Suprapubic skin (tissue), 4 donors: Measurements from ENCODE around the gene ADNP2.

Experiments used
- CTCF ChIP-seq, 2 donors: fragments of 200-600 bp in 1 of 2; fragments of 450-650 bp in 1 of 2; sonication (generic) in 1 of 2; IDR thresholded peaks; one replicate each; pipeline ENCODE4 v1.5.1; 2016 to 2019; ENCODE audit warnings: antibody characterized with exemption in 2 of 2, mild to moderate bottlenecking in 1 of 2, moderate library complexity in 1 of 2
- POLR2A ChIP-seq, 2 donors: fragments of 450-650 bp; IDR thresholded peaks; one replicate each; pipeline ENCODE4 v1.6.1; 2017; ENCODE audit warnings: antibody characterized with exemption in 2 of 2, mild to moderate bottlenecking in 2 of 2, moderate library complexity in 2 of 2
- POLR2AphosphoS5 ChIP-seq, 3 donors: sonication (generic); formaldehyde crosslinking; IDR thresholded peaks; one replicate each; pipeline ENCODE4 v1.6.1; 2017; ENCODE audit warnings: antibody characterized with exemption in 3 of 3

GRCh38 chr18:80143881-80144280 lies 34.8 kb downstream of the ADNP2 start:
- TF ChIP-seq POLR2AphosphoS5 (IDR thresholded peaks at IDR 0.05) (no peak), CTCF (IDR thresholded peaks at IDR 0.05) (no peak), POLR2A (IDR thresholded peaks at IDR 0.05) (no peak)
